Skin of body (tissue), 2 donors: ENCODE data around the gene NUP160. TPM values are rescaled to one million over a fixed set of nuclear protein-coding genes. Genes with fewer than 3 reads are reported as not detected.
"Not testable (repeated sequence)": the region's sequence is repeated elsewhere in the genome, so short reads cannot be mapped to it uniquely, and the experiment has no call there.

ENCODE experiments used
- DNase-seq: peaks from one replicate; lab custom pipeline; 2025; lab: John Stamatoyannopoulos, UW
- total RNA-seq: library from RNA; depleted of rRNA; stranded (reverse); fragments of >200 nt; gene quantifications from one replicate; pipeline ENCODE4 v1.2.3, GENCODE V29; 2014

NUP160 gene
- total RNA-seq, 1 donor from 2014 or later, result 57.2 TPM

DNA sequence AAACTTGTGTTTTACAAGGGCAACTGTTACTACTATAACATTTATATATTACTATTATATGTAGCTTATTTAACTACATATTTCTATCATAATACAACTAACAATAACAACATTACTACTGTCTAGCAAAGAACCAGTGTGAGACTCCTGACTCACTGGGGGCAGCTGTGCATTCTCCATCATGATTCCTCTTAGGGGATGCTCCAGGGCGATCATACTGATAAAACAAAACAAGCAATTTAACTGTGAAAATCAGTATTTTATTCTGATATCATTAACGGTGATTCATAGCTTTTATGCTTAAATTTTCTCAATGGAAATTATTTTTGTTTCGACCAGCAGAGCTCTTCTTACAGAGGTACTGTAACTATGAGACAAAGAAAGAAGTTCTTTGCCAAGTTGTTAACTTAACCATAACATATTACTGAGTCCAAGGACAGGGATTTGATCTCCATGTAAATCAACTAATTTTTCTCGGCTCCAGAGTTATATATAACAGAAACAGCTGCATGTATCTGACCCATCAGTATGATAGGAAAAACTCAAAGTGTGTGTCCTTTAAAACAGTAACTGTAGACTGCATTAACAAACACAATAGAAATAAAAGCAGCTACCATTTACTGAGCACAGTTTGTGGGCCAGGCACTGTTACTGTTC is 56.2 kb downstream of the NUP160 start:
- no peak for DNase-seq

DNA sequence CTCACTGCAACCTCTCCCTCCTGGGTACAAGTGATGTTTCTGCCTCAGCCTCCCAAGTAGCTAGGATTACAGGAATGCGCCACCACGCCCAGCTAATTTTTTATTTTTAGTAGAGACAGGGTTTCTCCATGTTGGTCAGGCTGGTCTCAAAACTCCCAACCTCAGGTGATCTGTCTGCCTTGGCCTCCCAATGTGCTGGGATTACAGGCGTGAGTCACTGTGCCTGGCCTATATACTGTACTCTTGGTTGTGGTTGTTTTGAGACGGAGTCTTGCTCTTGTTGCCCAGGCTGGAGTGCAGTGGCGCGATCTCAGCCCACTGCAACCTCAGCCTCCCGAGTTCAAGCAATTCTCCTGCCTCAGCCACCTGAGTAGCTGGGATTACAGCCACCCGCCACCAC is 58.1 kb downstream of the NUP160 start:
- DNase-seq, result not testable (repeated sequence)

DNA sequence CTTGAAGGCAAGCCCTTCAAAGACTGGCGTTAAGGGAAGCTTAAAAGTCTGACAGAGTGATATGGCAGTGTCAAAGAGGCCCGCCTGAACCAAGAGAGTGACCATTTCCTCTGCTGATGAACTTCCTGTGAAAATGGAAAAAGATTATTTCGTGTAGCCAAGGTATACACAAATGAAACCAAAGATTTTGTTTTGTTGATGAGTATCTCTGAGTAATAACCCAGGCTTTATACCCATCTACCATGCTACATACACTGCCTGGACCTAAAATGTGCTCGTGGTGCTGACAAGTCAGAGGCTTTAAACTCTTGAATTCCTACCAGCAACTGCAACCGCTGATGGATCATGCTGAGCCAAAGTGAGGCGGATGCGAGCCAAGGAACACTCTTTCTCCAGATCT is 60.0 kb downstream of the NUP160 start:
- DNase-seq, result no peak

DNA sequence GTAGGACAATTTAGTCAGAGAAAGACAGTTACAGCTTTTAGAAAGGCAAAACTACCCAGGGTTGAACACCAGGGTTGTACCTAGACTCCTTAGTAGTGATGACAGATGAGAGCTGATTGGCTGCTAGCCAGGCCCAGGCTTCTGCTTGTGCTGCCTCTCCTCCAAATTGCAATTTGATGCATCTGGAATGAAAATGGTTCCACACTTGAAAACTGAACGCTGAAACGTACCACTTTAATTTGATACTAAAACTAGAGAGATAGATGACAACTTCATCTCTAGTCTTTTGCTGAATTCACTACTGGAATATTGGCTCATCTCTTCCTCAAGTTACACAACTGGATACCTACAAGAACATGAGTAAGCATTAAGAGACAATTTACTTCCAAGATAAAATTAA is 61.8 kb downstream of the NUP160 start:
- no peak for DNase-seq

DNA sequence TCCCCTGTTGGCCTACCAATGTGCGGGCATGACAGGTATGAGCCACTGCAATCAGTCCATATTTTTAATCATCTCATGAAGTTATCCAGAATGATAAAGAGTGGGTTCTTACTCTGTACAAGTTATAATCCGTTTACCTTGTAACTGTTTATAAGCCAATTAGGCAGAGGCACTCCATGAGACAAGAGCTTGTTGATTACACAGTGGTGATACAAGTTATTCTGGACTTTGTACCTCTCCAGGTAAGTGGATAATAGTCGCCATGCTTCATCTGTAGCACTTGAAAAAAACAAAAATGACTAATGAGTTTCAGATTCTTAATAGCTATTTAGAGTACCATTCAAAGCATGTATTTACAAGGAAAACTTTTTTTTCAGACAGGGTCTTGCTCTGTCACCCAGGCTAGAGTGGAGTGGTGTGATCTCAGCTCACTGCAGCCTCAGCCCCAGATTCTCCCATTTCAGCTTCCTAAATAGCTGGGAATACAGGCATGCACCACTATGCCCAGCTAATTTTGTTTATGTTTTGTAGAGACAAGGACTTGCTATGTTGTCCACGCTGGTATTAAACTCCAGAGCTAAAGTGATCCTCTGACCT is 63.3 kb downstream of the NUP160 start:
- no peak for DNase-seq

DNA sequence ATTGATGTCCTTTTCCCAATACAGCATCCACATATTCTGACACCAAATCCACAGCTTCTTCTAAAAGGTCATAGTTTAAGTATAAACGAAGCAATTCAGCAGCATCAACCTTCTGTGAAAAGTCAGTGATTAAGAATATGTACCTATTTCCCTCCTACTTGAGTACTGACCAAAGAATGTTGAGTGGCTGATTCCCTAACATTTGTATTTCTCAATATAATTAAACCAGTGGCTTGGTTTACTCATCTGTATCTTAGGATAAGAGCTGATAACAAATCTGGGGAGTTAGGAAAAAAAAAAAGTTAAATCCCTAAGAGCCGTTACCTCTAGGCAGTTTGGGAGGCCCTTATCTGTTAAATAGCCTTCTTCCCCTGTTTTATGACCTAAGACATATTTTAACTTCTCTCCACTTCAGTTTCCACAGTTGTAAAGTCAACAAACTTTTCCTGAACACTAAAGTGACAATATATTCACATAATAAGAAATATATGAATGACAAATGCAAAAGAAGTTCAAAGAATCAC is 65.0 kb downstream of the NUP160 start:
- no peak for DNase-seq

DNA sequence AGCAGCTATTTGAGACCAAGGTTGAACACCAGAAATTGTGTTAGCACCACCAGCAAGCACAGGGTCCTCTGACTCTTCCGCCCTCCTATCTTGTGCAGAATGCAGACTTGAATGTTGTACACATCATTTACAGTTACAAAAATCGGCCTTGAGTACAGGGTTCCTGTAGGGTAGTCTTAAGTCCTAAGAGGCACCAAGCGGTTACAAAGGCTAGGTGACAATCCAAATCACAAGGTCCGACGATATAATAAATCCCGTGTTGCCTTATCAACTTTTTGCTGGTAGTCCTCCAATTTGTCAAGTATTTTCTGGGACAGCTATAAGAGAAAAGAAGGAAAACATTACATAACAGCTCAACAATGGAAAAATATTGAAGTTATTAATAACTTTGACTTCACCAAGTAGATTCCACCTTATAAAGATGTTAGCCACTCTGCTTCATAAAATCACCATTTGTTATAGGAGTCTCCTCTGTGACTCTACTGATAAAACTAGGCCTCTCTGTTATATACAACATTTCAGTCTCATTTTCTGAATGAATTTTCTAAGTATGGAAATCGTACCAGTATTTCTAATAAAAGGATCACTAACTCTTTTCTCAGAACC is 69.2 kb downstream of the NUP160 start:
- DNase-seq, result no peak

DNA sequence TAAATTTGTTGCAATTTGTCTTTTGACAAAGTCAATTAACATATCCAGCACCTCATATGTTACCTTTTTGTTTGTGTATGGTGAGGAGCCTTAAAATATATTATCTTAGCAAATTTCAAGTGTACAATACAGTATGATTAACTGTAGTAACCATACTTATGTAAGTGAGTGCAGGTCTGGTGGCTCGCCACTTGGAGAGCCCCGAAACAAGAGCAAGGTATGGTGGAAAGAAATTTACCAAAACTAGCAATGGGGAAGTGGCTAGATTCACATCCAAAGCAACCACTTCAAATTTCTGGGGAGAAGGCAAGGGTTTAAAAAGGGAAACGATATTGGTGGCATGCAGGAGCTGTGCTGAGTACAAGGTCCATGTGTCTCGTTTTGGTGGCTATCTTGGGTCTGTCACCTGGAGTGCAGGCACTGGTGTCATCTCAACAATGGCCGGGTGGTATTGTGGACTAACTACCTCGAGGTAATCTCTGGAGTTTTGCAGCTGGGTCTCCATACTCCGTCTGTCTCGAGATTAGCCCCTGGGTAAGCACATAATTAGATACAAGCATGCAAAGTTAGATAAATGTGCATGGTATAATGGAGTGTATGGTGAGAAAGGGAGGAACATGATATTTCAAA is 72.8 kb downstream of the NUP160 start:
- DNase-seq, result no peak

DNA sequence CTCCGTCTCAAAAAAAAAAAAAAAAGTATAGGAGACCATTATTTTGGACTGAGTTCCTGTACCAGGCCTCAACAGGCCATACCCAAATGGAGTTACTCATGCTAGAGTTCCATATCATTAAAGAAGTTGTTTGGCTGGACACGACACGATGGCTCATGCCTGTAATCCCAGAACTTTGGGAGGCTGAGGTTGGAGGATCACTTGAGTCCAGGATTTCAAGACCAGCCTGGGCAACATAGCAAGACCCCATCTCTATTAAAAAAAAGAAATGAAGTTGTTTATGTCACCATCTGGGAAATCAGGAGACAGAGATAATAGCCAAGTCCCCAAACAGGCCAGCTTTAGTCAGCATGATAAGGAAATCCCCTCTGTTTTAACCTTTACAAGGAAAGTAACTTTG is 74.3 kb downstream of the NUP160 start:
- no peak for DNase-seq

DNA sequence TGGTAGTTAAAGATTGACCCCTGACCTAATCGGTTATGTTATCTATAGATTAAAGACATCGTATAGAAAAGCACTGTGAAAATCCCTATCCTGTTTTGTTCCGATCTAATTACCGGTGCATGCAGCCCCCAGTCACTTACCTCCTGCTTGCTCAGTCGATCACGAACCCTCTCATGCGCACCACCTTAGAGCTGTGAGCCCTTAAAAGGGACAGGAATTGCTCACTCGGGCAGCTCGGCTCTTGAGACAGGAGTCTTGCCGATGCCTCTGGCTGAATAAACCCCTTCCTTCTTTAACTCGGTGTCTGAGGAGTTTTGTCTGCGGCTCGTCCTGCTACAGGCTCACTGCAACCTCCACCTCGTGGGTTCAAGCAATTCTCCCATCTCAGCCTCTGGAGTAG is 78.6 kb downstream of the NUP160 start:
- DNase-seq, result not testable (repeated sequence)

DNA sequence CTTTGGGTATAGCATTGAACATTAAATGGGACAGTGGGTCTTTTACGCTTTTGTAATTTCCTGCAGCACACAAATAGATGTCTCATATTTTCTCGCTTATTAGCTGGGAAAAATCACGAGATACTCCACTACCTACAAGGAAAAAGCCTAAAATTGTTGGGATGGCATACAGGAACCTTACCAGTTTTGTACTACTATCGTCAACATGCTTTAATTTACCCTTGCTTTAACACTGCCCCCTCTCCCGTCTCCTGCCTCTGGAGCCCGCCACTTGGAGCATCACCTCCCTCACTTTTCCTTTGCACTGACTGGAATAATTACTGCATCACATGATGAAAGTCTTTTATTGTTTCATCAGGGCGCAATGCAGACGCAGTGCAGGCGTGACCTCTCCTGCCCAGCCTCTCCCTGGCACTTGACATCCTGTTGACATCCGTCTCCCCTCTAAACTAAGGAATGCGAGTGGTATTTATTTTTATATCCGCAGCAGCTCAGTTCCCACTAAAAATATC is 80.0 kb downstream of the NUP160 start:
- peak; percentile 69 for DNase-seq

DNA sequence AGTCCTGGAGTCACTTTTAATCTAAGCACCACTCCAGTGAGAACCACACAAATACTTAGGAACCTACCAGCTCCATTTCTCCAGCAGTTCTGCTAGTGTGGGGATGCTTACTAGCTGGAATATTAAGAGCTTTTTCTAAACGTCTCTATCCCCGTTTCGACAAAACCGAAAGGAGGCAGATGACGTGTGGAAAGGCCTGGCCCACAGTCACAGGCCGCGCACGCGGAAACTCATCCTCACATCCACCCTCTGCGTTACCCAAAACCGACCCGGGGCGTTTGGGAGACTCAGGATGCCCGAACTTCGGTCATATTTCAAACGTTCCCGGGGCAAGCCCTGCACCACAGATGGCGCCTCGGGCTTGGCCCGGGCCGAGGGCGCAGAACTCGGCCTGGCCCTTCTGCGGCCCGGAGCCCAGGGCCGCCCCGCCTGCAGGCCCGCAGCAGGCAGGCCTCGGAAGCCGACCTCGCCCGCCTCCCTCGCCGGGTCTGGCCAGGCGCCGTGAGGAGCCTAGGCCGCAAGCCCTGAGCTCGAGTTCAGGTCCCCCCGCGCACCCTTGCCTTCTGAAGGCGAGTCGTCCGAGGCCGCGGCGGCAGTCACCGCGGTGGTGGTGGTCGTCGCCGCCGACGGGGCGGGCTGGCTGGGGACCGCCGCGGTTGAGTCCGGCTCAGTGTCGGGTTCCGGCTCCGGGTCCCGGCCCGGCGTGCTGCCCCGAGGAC is 81.5 kb downstream of the NUP160 start:
- DNase-seq, result peak; percentile 69

DNA sequence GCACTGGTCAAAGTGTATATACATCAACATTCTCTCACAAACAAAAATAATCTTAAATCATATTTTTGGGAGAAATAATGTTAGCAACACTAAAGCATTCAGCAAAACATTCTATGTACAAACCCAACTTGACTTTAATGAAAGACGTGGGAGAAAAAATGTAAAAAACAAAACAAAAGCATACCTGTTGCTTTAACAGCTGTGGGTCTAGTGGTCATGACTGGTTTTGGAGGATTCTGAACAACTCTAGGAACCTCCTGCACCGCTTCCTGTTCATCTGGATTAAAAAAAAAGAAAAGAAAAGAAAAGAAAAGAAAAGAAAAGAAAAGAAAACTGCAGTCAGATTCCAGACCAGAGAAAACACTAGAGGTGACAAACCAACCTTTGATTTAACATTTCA is 83.1 kb downstream of the NUP160 start:
- DNase-seq, result no peak

DNA sequence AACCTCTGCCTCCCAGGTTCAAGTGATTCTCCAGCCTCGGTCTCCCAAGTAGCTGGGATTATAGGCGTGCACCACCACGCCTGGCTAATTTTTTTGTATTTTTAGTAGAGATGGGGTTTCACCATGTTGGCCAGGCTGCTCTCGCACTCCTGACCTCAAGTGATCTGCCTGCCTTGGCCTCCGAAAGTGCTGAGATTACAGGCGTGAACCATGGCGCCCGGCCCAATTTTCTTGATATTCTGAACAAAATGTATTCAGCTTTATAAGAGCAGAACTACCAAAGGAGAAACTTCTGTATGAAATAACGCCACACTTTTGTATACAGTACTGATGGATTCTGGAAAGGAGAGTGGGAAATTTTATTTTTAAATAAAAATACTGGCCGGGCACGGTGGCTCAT is 88.9 kb downstream of the NUP160 start:
- DNase-seq, result not testable (repeated sequence)

DNA sequence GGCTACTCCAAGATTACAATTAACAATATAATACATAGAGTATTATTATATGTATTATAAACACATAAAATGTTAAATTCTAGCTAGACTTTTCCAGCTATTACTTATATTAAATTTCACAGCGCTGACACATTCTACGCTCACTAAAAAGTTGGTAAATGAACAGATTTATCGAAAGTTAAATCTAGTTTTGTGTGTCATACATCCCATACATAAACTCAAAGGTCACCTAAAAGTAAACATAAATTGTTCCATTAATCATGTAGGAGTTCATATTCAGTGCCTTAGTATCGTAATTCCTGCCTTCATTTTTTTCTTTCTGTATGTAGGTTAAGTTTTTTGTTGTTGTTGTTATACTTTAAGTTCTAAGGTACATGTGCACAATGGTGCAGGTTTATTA is 91.9 kb downstream of the NUP160 start:
- no peak for DNase-seq

DNA sequence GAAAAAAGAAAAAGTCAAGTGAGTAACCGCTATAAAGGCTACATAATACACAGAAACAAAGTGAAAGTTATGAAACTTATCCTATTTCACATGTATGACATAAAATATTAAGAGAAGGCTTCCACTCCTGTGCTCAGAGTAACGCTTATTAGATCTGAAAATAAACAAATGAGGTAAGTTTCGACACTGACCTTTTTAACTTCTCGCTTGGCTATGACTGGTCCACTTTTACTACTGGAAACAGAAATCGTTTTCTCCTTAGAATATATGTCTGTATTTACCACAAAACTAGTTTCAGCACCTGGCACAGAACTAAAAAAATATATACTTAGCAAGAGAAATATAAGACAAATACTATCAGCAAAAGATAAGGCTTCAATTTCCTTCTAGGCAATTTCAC is 97.4 kb downstream of the NUP160 start:
- DNase-seq, result no peak

DNA sequence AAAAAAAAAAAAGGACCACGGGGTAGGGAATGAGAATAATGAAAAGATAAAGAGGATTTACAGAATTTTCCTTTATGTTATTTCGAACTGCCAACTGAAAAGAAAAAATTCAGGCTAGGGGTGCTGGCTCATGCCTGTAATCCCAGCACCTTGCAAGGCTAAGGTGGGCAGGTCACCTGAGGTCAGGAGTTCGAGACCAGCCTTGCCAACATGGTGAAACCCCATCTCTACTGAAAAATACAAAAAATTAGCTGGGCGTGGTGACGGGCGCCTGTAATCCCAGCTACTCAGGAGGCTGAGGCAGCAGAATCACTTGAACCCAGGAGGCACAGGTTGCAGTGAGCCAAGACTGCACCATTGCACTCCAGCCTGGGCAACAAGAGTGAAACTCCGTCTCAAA is 105.7 kb downstream of the NUP160 start:
- not testable (repeated sequence) for DNase-seq

DNA sequence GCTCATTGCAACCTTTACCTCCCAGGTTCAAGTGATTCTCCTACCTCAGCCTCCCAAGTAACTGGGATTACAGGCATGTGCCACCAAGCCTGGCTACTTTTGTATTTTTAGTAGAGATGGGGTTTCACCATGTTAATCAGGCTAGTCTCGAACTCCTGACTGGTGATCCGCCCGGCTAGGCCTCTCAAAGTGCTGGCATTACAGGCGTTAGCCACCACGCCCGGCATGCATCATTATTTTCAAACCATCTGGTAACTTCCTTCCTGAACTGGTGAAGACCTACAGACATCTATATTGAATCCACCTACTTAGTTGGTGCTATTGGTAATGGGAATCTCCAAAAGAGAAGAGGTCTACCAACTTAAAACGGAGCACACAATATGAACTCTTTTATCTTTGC is 110.3 kb downstream of the NUP160 start:
- not testable (repeated sequence) for DNase-seq

DNA sequence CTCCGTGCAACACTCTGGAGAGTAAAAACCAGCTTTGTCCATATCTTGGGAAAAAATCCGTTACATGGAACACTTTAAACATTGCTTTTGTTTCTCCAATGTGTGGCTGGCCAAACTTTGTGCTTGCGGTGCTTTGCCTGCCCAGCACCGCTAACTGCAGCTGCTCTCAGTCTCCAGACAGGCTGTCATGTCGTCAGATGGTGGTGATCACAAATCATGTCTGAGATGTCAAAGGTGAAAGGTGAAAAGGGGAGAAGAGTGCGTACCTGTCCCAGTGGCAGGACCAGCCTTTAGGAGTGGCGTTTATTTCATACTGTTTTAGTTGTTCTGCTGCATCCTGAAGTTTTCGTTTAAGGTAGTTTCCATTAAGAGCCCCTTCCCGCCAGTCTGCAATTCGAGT is 115.9 kb downstream of the NUP160 start:
- no peak for DNase-seq

DNA sequence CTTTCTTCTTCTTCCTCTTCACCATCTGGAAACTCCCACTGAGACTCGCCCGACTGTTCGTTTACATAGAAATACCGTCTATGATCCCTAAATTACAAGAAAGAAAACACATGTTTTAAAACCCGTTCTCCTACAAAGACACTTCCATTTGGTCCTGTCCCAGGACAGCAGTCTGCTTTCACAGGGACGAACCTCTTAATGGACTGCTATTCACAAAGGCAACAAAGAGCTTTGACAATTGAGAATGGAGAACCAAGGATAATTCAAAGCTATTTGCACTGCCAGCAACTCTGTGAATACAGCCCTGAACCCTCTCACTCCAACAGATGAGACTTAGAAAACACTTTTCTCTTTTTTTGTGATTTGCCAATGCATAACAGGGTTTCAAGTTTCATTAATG is 116.7 kb downstream of the NUP160 start:
- DNase-seq, result no peak
